ENCODE results near the gene CDIPT.

Gene CDIPT

DNA sequence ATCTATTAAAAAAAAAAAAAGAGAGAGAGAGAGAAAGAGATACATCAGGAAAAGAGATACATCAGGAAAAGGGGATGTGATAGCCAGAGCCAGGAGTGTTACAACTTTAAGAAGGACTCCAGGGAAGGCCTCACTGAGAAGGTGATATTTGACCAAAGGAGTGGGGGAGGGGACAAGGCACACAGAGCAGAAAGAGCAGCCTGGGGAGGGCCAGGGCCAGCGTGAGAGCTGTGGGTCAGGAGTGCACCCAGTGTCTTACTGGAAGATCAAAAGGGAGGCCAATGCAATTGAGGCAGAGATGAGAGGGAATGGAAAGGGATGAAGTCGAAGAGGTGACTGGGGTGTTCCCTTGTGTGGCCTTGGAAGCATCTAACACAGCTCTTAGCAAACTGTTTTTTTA lies 44.9 kb upstream of the CDIPT start:
- DNase-seq (ENCODE audit: low read depth) = no peak
- TF ChIP-seq, protein P1, sequence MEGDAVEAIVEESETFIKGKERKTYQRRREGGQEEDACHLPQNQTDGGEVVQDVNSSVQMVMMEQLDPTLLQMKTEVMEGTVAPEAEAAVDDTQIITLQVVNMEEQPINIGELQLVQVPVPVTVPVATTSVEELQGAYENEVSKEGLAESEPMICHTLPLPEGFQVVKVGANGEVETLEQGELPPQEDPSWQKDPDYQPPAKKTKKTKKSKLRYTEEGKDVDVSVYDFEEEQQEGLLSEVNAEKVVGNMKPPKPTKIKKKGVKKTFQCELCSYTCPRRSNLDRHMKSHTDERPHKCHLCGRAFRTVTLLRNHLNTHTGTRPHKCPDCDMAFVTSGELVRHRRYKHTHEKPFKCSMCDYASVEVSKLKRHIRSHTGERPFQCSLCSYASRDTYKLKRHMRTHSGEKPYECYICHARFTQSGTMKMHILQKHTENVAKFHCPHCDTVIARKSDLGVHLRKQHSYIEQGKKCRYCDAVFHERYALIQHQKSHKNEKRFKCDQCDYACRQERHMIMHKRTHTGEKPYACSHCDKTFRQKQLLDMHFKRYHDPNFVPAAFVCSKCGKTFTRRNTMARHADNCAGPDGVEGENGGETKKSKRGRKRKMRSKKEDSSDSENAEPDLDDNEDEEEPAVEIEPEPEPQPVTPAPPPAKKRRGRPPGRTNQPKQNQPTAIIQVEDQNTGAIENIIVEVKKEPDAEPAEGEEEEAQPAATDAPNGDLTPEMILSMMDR (IDR thresholded peaks at IDR 0.05; ENCODE audit: low read length, missing control alignments) = no peak
- H3K4me3 ChIP-seq (replicated peaks; ENCODE audit: low read depth, low read length) = no peak overlapping the region

DNA sequence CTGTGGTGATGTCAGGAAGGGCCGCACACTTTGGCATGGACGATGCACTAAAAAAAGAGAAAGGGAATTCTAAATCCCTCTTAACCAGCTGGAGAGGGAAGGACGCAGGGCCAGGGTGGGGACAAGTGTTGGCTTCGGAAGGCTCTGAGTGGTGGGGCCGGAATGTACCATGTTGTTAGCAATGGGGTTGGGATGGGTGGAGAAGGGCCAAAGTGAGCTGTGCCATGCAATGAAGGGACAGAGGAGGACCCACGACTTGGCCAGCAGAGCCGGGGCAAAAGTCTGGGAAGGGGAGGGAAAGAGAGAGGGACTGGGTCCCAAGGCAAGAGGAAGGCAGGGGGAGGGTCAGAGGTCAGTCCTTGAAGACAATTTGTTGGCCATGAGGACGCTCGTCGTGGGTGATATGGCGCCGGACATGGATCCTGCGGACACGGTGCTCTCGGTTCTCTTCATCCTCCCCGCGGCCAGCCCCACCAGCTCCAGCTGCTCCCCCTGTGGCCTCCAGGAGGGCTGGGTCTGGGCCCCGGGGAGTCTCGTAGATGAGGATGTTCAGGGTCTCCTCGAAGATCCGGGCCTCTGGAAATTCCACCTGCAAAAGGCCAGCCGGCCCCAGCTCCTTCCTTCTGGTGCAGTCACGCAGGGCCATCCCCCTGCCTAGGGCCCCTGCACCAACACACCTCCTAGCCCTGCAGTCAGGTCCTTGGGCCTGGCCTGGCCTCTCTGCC lies 43.7 kb upstream of the CDIPT start:
- no peak for DNase-seq (ENCODE audit: low read depth)
- H3K4me3 ChIP-seq (replicated peaks; ENCODE audit: low read depth, low read length) = no peak overlapping the region
- TF ChIP-seq, protein P1 (IDR thresholded peaks at IDR 0.05; ENCODE audit: low read length, missing control alignments) = no peak

DNA sequence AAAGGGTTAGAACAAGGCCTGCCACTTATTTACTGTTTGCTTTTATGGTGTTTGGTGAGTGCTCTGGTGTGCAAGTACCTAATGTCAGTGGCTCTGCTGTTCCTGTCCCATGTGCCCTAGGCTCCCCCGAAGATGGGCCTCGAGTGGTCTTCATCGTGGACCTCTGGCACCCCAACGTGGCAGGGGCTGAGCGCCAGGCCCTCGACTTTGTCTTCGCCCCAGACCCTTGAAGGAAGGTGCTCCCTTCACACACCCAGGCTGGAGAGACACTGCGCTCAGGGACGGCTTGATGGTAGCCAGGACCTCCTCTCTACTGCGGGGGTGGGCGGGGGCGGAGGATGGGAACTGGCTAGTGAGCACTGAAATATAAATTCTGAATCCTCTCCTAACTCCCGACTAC lies 42.6 kb upstream of the CDIPT start:
- DNase-seq (ENCODE audit: low read depth) = no peak
- H3K4me3 ChIP-seq (replicated peaks; ENCODE audit: low read depth, low read length) = no peak overlapping the region
- TF ChIP-seq, protein P1 (IDR thresholded peaks at IDR 0.05; ENCODE audit: low read length, missing control alignments) = no peak

DNA sequence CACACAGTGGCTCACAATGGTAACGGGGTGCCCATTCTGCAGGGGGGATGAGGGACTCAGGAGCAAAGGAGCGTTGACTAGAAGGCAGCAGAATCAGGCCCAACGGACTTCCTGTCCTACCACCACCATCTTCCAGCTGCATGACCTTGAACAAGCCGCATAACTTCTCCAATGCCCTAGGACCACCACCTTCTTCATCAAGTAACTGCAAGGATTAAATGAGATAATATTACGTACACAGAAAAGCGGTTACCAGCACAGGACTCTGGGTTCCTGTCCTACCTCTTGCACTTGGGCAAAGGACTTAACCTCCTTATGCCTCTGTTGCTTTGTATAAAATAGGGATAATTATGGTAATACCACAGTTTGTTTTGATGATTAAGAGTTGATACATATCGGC lies 41.9 kb upstream of the CDIPT start:
- TF ChIP-seq, protein P1 (IDR thresholded peaks at IDR 0.05; ENCODE audit: low read length, missing control alignments) = no peak
- no peak for DNase-seq (ENCODE audit: low read depth)
- H3K4me3 ChIP-seq (replicated peaks; ENCODE audit: low read depth, low read length) = no peak overlapping the region

DNA sequence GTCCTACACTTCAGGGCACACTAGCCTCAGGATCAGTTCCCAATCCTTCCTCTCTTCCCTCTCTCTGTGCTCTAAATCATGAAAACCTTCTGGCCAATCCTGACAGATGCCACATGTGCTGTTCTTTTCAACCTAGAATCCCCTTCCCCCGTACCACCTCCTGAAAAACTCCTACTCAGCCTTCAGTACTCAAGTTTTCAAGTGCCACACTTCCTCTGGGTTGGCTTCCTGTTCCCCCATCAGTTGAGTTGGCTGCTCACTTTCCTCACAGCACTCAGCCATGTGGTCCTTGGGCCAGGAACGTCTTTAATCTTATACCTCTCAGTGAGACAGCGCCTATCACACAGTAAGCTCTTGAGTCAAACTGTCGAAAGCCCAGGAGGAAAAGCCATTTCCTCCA lies 40.6 kb upstream of the CDIPT start:
- no peak overlapping the region for H3K4me3 ChIP-seq (replicated peaks; ENCODE audit: low read depth, low read length)
- DNase-seq (ENCODE audit: low read depth) = no peak
- TF ChIP-seq, protein P1 (IDR thresholded peaks at IDR 0.05; ENCODE audit: low read length, missing control alignments) = no peak

DNA sequence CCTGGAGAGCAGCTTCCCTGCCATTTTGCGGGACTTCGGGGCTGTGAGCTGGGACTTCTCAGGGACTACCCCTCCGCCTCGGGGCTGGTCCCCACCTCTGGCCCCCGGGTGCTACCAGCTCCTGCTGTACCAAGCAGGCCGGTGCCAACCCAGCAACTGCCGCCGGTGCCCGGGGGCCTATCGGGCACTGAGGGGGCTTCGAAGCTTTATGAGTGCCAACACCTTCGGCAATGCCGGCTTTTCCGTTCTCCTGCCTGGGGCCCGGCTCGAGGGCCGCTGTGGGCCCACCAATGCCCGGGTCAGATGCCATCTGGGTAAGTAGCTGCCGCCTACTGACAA lies 38.5 kb upstream of the CDIPT start:
- TF ChIP-seq, protein P1 (IDR thresholded peaks at IDR 0.05; ENCODE audit: low read length, missing control alignments) = no peak
- H3K4me3 ChIP-seq (replicated peaks; ENCODE audit: low read depth, low read length) = peak overlapping the region; percentile 73
- no peak for DNase-seq (ENCODE audit: low read depth)

All from fibroblast of pulmonary artery (primary cell).